SK-N-SH treated with all-trans-retinoic acid at 6 μM for 48 hours (cell line): ENCODE results near the gene DOK6.

ENCODE experiments used
- ATAC-seq: fragments of 200-7000 bp; cut with Tn5 transposase; 3 replicates; pipeline ENCODE4 v1.9.1; 2020; ENCODE audit warnings: mild to moderate bottlenecking, moderate library complexity
- ARNTL ChIP-seq: fragments of 450-650 bp; formaldehyde crosslinking; IDR thresholded peaks from 2 replicates; pipeline ENCODE4 v1.5.0; 2020; ENCODE audit warnings: low read depth, mild to moderate bottlenecking, moderate library complexity, borderline replicate concordance
- BACH2 ChIP-seq: fragments of 250-450 bp; sonication (Bioruptor Pico); IDR thresholded peaks from 2 replicates; pipeline ENCODE4 v1.9.0; 2021; ENCODE audit warnings: mild to moderate bottlenecking, borderline replicate concordance
- CREB5 ChIP-seq: fragments of 250-450 bp; sonication (Bioruptor Pico); IDR thresholded peaks from 2 replicates; pipeline ENCODE4 v1.5.1; 2020; ENCODE audit warnings: low read depth, mild to moderate bottlenecking, moderate library complexity
- CSDC2 ChIP-seq: fragments of 250-450 bp; sonication (Bioruptor Pico); IDR thresholded peaks from 2 replicates; pipeline ENCODE4 v1.5.0; 2020; ENCODE audit warnings: mild to moderate bottlenecking, moderate library complexity
- CSRNP3 ChIP-seq: fragments of 250-450 bp; sonication (Bioruptor Pico); IDR thresholded peaks from 2 replicates; pipeline ENCODE4 v1.5.1; 2021; ENCODE audit warnings: mild to moderate bottlenecking, moderate library complexity
- ESRRG ChIP-seq: fragments of 250-450 bp; sonication (Bioruptor Pico); IDR thresholded peaks from 2 replicates; pipeline ENCODE4 v1.6.1; 2021; ENCODE audit warnings: mild to moderate bottlenecking
- GLIS3 ChIP-seq: fragments of 250-450 bp; sonication (Bioruptor Pico); IDR thresholded peaks from 2 replicates; pipeline ENCODE4 v1.5.0; 2020; ENCODE audit warnings: mild to moderate bottlenecking, moderate library complexity
- ISL1 ChIP-seq: fragments of 250-450 bp; sonication (Bioruptor Pico); IDR thresholded peaks from 2 replicates; pipeline ENCODE4 v2.1.2; 2022; ENCODE audit warnings: mild to moderate bottlenecking, moderate library complexity
- PATZ1 ChIP-seq: fragments of 250-450 bp; sonication (Bioruptor Pico); IDR thresholded peaks from 2 replicates; pipeline ENCODE4 v1.8.0; 2020; ENCODE audit warnings: mild to moderate bottlenecking, moderate library complexity, borderline replicate concordance
- PPARA ChIP-seq: fragments of 250-450 bp; sonication (Bioruptor Pico); IDR thresholded peaks from 2 replicates; pipeline ENCODE4 v1.5.0; 2020; ENCODE audit warnings: mild to moderate bottlenecking, borderline replicate concordance
- RARB ChIP-seq: fragments of 250-450 bp; sonication (Bioruptor Pico); IDR thresholded peaks from 2 replicates; pipeline ENCODE4 v1.8.0; 2021; ENCODE audit warnings: mild to moderate bottlenecking, moderate library complexity
- TCF4 ChIP-seq: fragments of 250-450 bp; sonication (Bioruptor Pico); IDR thresholded peaks from 2 replicates; pipeline ENCODE4 v1.8.0; 2021; ENCODE audit warnings: mild to moderate bottlenecking, moderate library complexity, borderline replicate concordance
- TOX ChIP-seq: fragments of 250-450 bp; sonication (Bioruptor Pico); IDR thresholded peaks from 2 replicates; pipeline ENCODE4 v1.8.0; 2021; ENCODE audit warnings: mild to moderate bottlenecking, moderate library complexity, borderline replicate concordance
- TSHZ2 ChIP-seq: fragments of 250-450 bp; sonication (Bioruptor Pico); IDR thresholded peaks from 2 replicates; pipeline ENCODE4 v1.5.0; 2020; ENCODE audit warnings: mild to moderate bottlenecking, moderate library complexity
- ZFP3 ChIP-seq: fragments of 250-450 bp; sonication (Bioruptor Pico); IDR thresholded peaks from 2 replicates; pipeline ENCODE4 v1.5.0; 2020; ENCODE audit warnings: mild to moderate bottlenecking, moderate library complexity
- ZNF70 ChIP-seq: fragments of 450-650 bp; formaldehyde crosslinking; IDR thresholded peaks from 2 replicates; pipeline ENCODE4 v1.5.0; 2020; ENCODE audit warnings: mild to moderate bottlenecking, moderate library complexity
- ZNF8 ChIP-seq: fragments of 450-650 bp; formaldehyde crosslinking; IDR thresholded peaks from 2 replicates; pipeline ENCODE4 v1.5.0; 2020; ENCODE audit warnings: mild to moderate bottlenecking, moderate library complexity

The DOK6 gene

GRCh38 chr18:69444221-69444620, 43.5 kb downstream of the DOK6 start:
- 0 out of 3 replicates have a peak, but pooled peaks have one; percentile 27 for ATAC-seq
- no peak for TF ChIP-seq ZFP3 (CRISPR knock-in tag)
- TF ChIP-seq ESRRG, result no peak
- no peak for TF ChIP-seq TOX (CRISPR knock-in tag)
- TF ChIP-seq TCF4, result no peak
- no peak for TF ChIP-seq PATZ1 (CRISPR knock-in tag)
- no peak for TF ChIP-seq CREB5 (CRISPR knock-in tag)
- no peak for TF ChIP-seq BACH2
- TF ChIP-seq TSHZ2 (CRISPR knock-in tag), result no peak
- TF ChIP-seq ARNTL, result no peak
- TF ChIP-seq ISL1 (CRISPR knock-in tag), result no peak
- TF ChIP-seq GLIS3 (CRISPR knock-in tag), result no peak
- no peak for TF ChIP-seq CSDC2 (CRISPR knock-in tag)

- no peak for ATAC-seq
- TF ChIP-seq TOX (CRISPR knock-in tag) (no peak), RARB (CRISPR knock-in tag) (no peak), PPARA (CRISPR knock-in tag) (no peak), ZNF8 (CRISPR knock-in tag) (no peak), PATZ1 (CRISPR knock-in tag) (no peak), CSDC2 (CRISPR knock-in tag) (no peak), CREB5 (CRISPR knock-in tag) (no peak), ZFP3 (CRISPR knock-in tag) (no peak), GLIS3 (CRISPR knock-in tag) (no peak), CSRNP3 (no peak), BACH2 (no peak), ZNF70 (CRISPR knock-in tag) (no peak), ISL1 (CRISPR knock-in tag) (no peak), TSHZ2 (CRISPR knock-in tag) (no peak)
Measured at GRCh38 chr18:69447886-69448285, 47.2 kb downstream of the DOK6 start.
